BLaER1 treated with 17β-estradiol and CSF1 and Interleukin-3, amounts not matched to agents 10 nM and 100 nM (cell line): ENCODE data around the gene ZNF76.

ENCODE experiments used
- H3K27ac ChIP-seq, 11 experiments: shearing (Covaris generic); formaldehyde crosslinking; 2 replicates each; pipeline ENCODE4 v1.8.1; 2022
- H3K27me3 ChIP-seq, 11 experiments: shearing (Covaris generic); formaldehyde crosslinking; 2 replicates each; pipeline ENCODE4 v1.8.1; 2022
- H3K36me3 ChIP-seq, 11 experiments: shearing (Covaris generic); formaldehyde crosslinking; 2 replicates each; pipeline ENCODE4 v1.8.1; 2022
- H3K4me1 ChIP-seq, 10 experiments: shearing (Covaris generic); formaldehyde crosslinking; 2 replicates each; pipeline ENCODE4 v1.8.1; 2022
- H3K4me2 ChIP-seq, 11 experiments: shearing (Covaris generic); formaldehyde crosslinking; 2 replicates each; pipeline ENCODE4 v1.8.1; 2022
- H3K4me3 ChIP-seq, 10 experiments: shearing (Covaris generic); formaldehyde crosslinking; 2 replicates each; pipeline ENCODE4 v1.8.1; 2022
- H3K9ac ChIP-seq, 11 experiments: shearing (Covaris generic); formaldehyde crosslinking; 2 replicates each; pipeline ENCODE4 v1.8.1; 2022
- H3K9me3 ChIP-seq, 11 experiments: shearing (Covaris generic); formaldehyde crosslinking; replicated peaks in 1 of 11; 2 replicates each; pipeline ENCODE4 v1.8.1; 2022
- H4K20me1 ChIP-seq, 11 experiments: shearing (Covaris generic); formaldehyde crosslinking; 2 replicates each; pipeline ENCODE4 v1.8.1; 2022
- Cebpa-rat ChIP-seq, 11 experiments: shearing (Covaris generic); IDR thresholded peaks; 2 replicates each; pipeline ENCODE4 v1.8.1; 2022

The ZNF76 gene

GRCh38 chr6:35216851-35217811, 42.4 kb upstream of the ZNF76 start:
- H3K27me3 ChIP-seq: peaks cover 55 to 67% (median 64%) of the 10 kb centered on the region in 11 experiments
- H3K4me3 ChIP-seq: no peak overlapping the region
- H3K9me3 ChIP-seq: no peaks in the 10 kb centered on the region
- peak overlapping the region; percentile 31 to 78 (median 58); a peak in 20 of 22 replicates for H3K4me2 ChIP-seq
- H3K27ac ChIP-seq: no peak overlapping the region
- no peak overlapping the region for H3K9ac ChIP-seq
- peaks cover 0 to 41% (median 16%) of the 10 kb centered on the region in 11 experiments; a peak in 13 of 22 replicates for H4K20me1 ChIP-seq
- peaks cover 25 to 58% (median 51%) of the 10 kb centered on the region in 10 experiments for H3K4me1 ChIP-seq
- H3K36me3 ChIP-seq: no peaks in the 10 kb centered on the region
- TF ChIP-seq Cebpa-rat (IDR thresholded peaks at IDR 0.05): no peak

DNA sequence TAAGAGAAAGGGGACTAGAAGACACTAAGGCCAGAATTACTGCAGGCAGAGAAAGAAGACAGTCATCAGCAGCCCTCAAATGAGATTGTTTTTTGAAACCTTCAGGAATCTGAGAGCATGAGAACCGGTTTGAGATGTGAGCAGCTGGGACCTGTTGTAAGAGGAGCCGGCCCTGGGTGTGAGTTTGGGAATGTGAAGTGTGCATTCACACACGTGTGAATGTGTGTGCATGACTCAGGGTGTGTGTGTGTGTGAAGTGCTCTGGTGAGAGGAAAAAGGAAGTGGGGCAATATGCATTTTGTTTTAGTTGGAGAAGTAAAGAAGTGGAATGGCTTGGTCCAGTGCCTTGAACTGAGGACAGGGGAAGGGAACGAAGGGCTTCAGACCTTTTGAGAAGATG, 41.5 kb upstream of the ZNF76 start:
- Histone ChIP-seq H3K4me2 (peak overlapping the region; percentile 31 to 78 (median 63)), H3K36me3 (no peaks in the 10 kb centered on the region), H3K4me1 (peaks cover 25 to 52% (median 44%) of the 10 kb centered on the region in 10 experiments), H3K9ac (no peak overlapping the region), H3K9me3 (no peaks in the 10 kb centered on the region), H3K27ac (no peak overlapping the region), H3K27me3 (peaks cover 46 to 58% (median 56%) of the 10 kb centered on the region in 11 experiments), H4K20me1 (peaks cover 0 to 41% (median 16%) of the 10 kb centered on the region in 11 experiments; a peak in 13 of 22 replicates), H3K4me3 (no peak overlapping the region)
- no peak for TF ChIP-seq Cebpa-rat (IDR thresholded peaks at IDR 0.05)

DNA sequence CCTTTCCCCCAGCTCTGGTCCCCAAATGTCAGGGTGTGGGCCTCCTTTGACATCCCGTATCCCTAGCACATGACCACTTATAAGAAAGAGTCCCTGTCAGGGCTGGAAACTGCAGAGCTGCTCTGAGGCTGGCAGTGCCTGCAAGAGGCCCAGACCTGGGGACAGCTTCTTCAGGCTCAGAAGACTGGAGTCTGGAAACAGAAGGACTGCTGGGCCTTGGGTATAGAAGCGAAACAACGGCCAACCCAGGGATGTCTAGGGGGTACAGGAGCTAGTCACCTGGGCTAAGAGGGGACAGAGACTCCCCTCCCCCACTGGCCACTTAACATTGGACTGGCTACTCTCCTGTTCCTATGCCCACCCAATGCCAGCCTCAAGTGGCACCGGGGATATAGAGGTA, 41.1 kb upstream of the ZNF76 start:
- no peak overlapping the region for H3K9ac ChIP-seq
- H3K4me2 ChIP-seq: peak overlapping the region; percentile 31 to 78 (median 63); a peak in 21 of 22 replicates
- peaks cover 25 to 48% (median 40%) of the 10 kb centered on the region in 10 experiments for H3K4me1 ChIP-seq
- no peak overlapping the region for H3K4me3 ChIP-seq
- no peaks in the 10 kb centered on the region for H3K9me3 ChIP-seq
- peaks cover 0 to 41% (median 16%) of the 10 kb centered on the region in 11 experiments; a peak in 13 of 22 replicates for H4K20me1 ChIP-seq
- no peak for TF ChIP-seq Cebpa-rat (IDR thresholded peaks at IDR 0.05)
- H3K27me3 ChIP-seq: peaks cover 41 to 54% (median 51%) of the 10 kb centered on the region in 11 experiments
- H3K36me3 ChIP-seq: no peaks in the 10 kb centered on the region
- no peak overlapping the region for H3K27ac ChIP-seq

- H3K4me3 ChIP-seq: no peak overlapping the region
- peak overlapping the region in 8 of 11 experiments; percentile 19 to 67 (median 60); a peak in 15 of 22 replicates for H3K4me2 ChIP-seq
- peaks cover 0 to 34% (median 15%) of the 10 kb centered on the region in 11 experiments; a peak in 12 of 22 replicates for H4K20me1 ChIP-seq
- peaks cover 28 to 40% (median 38%) of the 10 kb centered on the region in 11 experiments for H3K27me3 ChIP-seq
- H3K9ac ChIP-seq: no peak overlapping the region; a peak in 1 of 22 replicates
- no peak for TF ChIP-seq Cebpa-rat (IDR thresholded peaks at IDR 0.05)
- H3K27ac ChIP-seq: no peak overlapping the region
- no peaks in the 10 kb centered on the region for H3K9me3 ChIP-seq
- H3K4me1 ChIP-seq: peaks cover 19 to 37% (median 30%) of the 10 kb centered on the region in 10 experiments
- H3K36me3 ChIP-seq: no peaks in the 10 kb centered on the region
Measured at GRCh38 chr6:35219683-35220326, 39.7 kb upstream of the ZNF76 start.

- peaks cover 19 to 31% (median 29%) of the 10 kb centered on the region in 11 experiments for H3K27me3 ChIP-seq
- peaks cover 19 to 37% (median 30%) of the 10 kb centered on the region in 10 experiments for H3K4me1 ChIP-seq
- no peak overlapping the region for H3K9ac ChIP-seq
- no peaks in the 10 kb centered on the region for H3K9me3 ChIP-seq
- H3K4me3 ChIP-seq: no peak overlapping the region
- peaks cover 0 to 25% (median 7%) of the 10 kb centered on the region in 11 experiments; a peak in 11 of 22 replicates for H4K20me1 ChIP-seq
- no peak overlapping the region for H3K27ac ChIP-seq
- TF ChIP-seq Cebpa-rat (IDR thresholded peaks at IDR 0.05): no peak
- no peaks in the 10 kb centered on the region; a peak in 1 of 22 replicates for H3K36me3 ChIP-seq
- peak overlapping the region in 6 of 11 experiments; percentile 19 to 67 (median 64); a peak in 9 of 22 replicates for H3K4me2 ChIP-seq
Measured at GRCh38 chr6:35220711-35221110, 38.8 kb upstream of the ZNF76 start.

- Histone ChIP-seq H3K9me3 (no peaks in the 10 kb centered on the region), H3K27ac (no peak overlapping the region), H3K36me3 (no peaks in the 10 kb centered on the region; a peak in 1 of 22 replicates), H3K4me3 (no peak overlapping the region), H3K9ac (no peak overlapping the region), H3K27me3 (peaks cover 0 to 8% (median 5%) of the 10 kb centered on the region in 11 experiments; a peak in 9 of 22 replicates), H3K4me2 (no peak overlapping the region), H4K20me1 (peaks cover 0 to 6% (median 0%) of the 10 kb centered on the region in 11 experiments; a peak in 4 of 22 replicates), H3K4me1 (peaks cover 6 to 24% (median 18%) of the 10 kb centered on the region in 10 experiments)
- TF ChIP-seq Cebpa-rat (IDR thresholded peaks at IDR 0.05): no peak
Measured at GRCh38 chr6:35223396-35223795, 36.1 kb upstream of the ZNF76 start.

DNA sequence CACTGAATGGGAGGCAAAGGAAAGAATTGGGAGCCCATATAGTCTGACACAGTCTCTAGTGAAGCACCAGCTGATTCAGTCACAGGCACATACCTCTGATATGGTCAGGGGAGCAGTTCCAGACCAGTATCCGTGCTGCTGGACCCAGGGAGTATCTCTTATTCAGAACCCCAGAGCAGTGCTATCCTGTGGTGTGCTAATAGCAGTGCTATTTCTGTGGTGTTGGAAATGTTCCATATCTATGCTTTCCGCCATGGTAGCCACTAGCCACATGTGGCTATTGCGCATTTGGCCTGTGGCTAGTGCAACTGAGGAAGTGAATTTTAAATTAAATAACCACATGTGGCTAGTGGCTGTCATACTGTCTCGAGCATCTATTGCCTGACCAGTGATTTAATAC, 34.8 kb upstream of the ZNF76 start:
- Histone ChIP-seq H3K4me3 (no peak overlapping the region), H3K36me3 (peaks cover 0 to 4% (median 0%) of the 10 kb centered on the region in 11 experiments; a peak in 1 of 22 replicates), H3K27ac (no peak overlapping the region), H3K4me2 (no peak overlapping the region), H3K4me1 (peaks cover 0 to 13% (median 7%) of the 10 kb centered on the region in 10 experiments; a peak in 13 of 20 replicates), H4K20me1 (0 out of 22 replicates have a peak, but pooled peaks cover 0 to 4% (median 0%) of the 10 kb centered on the region in 11 experiments), H3K9ac (no peak overlapping the region), H3K27me3 (no peaks in the 10 kb centered on the region), H3K9me3 (no peaks in the 10 kb centered on the region)
- TF ChIP-seq Cebpa-rat (IDR thresholded peaks at IDR 0.05): no peak

DNA sequence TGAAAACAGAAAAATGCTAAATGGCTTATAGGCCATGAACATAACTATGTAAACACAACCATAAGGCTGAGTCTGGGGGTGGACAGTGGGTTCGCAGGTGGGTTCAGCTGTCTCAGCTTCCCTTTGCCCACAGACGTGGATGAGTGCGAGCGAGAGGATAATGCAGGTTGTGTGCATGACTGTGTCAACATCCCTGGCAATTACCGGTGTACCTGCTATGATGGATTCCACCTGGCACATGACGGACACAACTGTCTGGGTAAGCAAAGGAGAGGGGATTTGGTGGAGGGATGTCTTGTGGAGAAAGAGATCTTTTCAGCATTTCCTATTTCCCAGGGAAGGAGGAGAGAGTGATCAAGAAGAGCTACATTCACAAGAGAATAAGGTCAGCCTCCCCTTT, 31.1 kb upstream of the ZNF76 start:
- Histone ChIP-seq H3K4me2 (no peak overlapping the region), H4K20me1 (no peaks in the 10 kb centered on the region), H3K4me1 (no peaks in the 10 kb centered on the region), H3K27ac (no peak overlapping the region), H3K4me3 (no peak overlapping the region), H3K36me3 (peaks cover 0 to 11% (median 4%) of the 10 kb centered on the region in 11 experiments; a peak in 5 of 22 replicates), H3K27me3 (no peaks in the 10 kb centered on the region), H3K9ac (no peak overlapping the region), H3K9me3 (no peaks in the 10 kb centered on the region)
- no peak for TF ChIP-seq Cebpa-rat (IDR thresholded peaks at IDR 0.05)
